Upper lobe of right lung (tissue), 1 donor: ENCODE results near the gene NUP50. TPM values are rescaled to one million over a fixed set of nuclear protein-coding genes. Genes with fewer than 3 reads are reported as not detected.

Source experiments
- ATAC-seq: fragments of 200-7000 bp; cut with Tn5 transposase; one replicate; pipeline ENCODE4 v1.9.1; 2020; ENCODE audit warnings: mild to moderate bottlenecking, moderate library complexity
- DNase-seq: peaks from one replicate; pipeline ENCODE4 v3.0.0-alpha.2; 2020
- H3K27ac ChIP-seq: fragments of 200-600 bp; one replicate; pipeline ENCODE4 v1.8.0; 2022
- H3K27me3 ChIP-seq: fragments of 200-600 bp; one replicate; pipeline ENCODE4 v1.8.0; 2022; ENCODE audit warnings: mild to moderate bottlenecking
- H3K36me3 ChIP-seq: fragments of 200-600 bp; one replicate; pipeline ENCODE4 v1.8.0; 2022
- H3K4me1 ChIP-seq: fragments of 200-600 bp; one replicate; pipeline ENCODE4 v1.8.0; 2022
- H3K4me3 ChIP-seq: fragments of 200-600 bp; one replicate; pipeline ENCODE4 v1.8.0; 2022; ENCODE audit warnings: mild to moderate bottlenecking
- H3K9me3 ChIP-seq: fragments of 200-600 bp; one replicate; pipeline ENCODE4 v1.8.0; 2022
- CTCF ChIP-seq: fragments of 200-600 bp; IDR thresholded peaks from one replicate; pipeline ENCODE4 v1.8.0; 2022; ENCODE audit warnings: antibody characterized with exemption
- intact Hi-C: fragments of 100-400 bp; cut with DNase I; formaldehyde crosslinking; loops from one replicate; pipeline ENCODE4 v1.11.0; 2022
- total RNA-seq: library from RNA; stranded (reverse); fragmentation: NEBNext Ultra II Directional; extraction: Animal tissue kit (Norgen Biotek cat#: 25700); gene quantifications from one replicate; pipeline ENCODE4 v1.2.1, GENCODE V29; 2021
- donor health status: DM: no; HTN: yes; CAD: no; lungs with severe emphysema.

Gene NUP50
- total RNA-seq, 1 donor from 2014 or later, result 51.5 TPM

- no peaks in the 10 kb centered on the region for H3K27me3 ChIP-seq
- no peak for DNase-seq
- H3K9me3 ChIP-seq, result no peaks in the 10 kb centered on the region
- H3K36me3 ChIP-seq, result peaks cover 53% of the 10 kb centered on the region
- no peak overlapping the region for H3K27ac ChIP-seq
- ATAC-seq, result no peak
- no peak for TF ChIP-seq CTCF
- no peak overlapping the region for H3K4me3 ChIP-seq
- H3K4me1 ChIP-seq, result no peaks in the 10 kb centered on the region
- intact Hi-C loops, result no loop called here
These were observed 33.3 kb downstream of the NUP50 start for GRCh38 chr22:45196926-45197605.

- no peak for DNase-seq
- no peak overlapping the region for H3K4me3 ChIP-seq
- H3K9me3 ChIP-seq, result no peaks in the 10 kb centered on the region
- ATAC-seq, result no peak
- no peak for TF ChIP-seq CTCF
- peaks cover 60% of the 10 kb centered on the region for H3K36me3 ChIP-seq
- no peaks in the 10 kb centered on the region for H3K4me1 ChIP-seq
- H3K27me3 ChIP-seq, result no peaks in the 10 kb centered on the region
- H3K27ac ChIP-seq, result no peak overlapping the region
- intact Hi-C loops, result no loop called here
These were observed 34.1 kb downstream of the NUP50 start for GRCh38 chr22:45197606-45198462.

GRCh38 chr22:45198463-45198795 lies 34.7 kb downstream of the NUP50 start:
- H3K4me1 ChIP-seq, result no peaks in the 10 kb centered on the region
- intact Hi-C loops, result no loop called here
- no peak overlapping the region for H3K4me3 ChIP-seq
- no peaks in the 10 kb centered on the region for H3K9me3 ChIP-seq
- H3K36me3 ChIP-seq, result peaks cover 66% of the 10 kb centered on the region
- H3K27me3 ChIP-seq, result no peaks in the 10 kb centered on the region
- TF ChIP-seq CTCF, result no peak
- H3K27ac ChIP-seq, result no peak overlapping the region
- DNase-seq (no peak), ATAC-seq (no peak)

- intact Hi-C loops, result no loop called here
- Histone ChIP-seq H3K9me3 (no peaks in the 10 kb centered on the region), H3K27ac (no peak overlapping the region), H3K4me1 (no peaks in the 10 kb centered on the region), H3K4me3 (no peak overlapping the region), H3K27me3 (no peaks in the 10 kb centered on the region), H3K36me3 (peaks cover 74% of the 10 kb centered on the region)
- DNase-seq, result no peak
- ATAC-seq, result no peak
- no peak for TF ChIP-seq CTCF
These were observed 36.0 kb downstream of the NUP50 start for GRCh38 chr22:45199723-45200122.

GRCh38 chr22:45200230-45200629 lies 36.5 kb downstream of the NUP50 start:
- peaks cover 73% of the 10 kb centered on the region for H3K36me3 ChIP-seq
- H3K4me3 ChIP-seq, result no peak overlapping the region
- ATAC-seq (no peak), DNase-seq (no peak)
- H3K27ac ChIP-seq, result no peak overlapping the region
- no peaks in the 10 kb centered on the region for H3K4me1 ChIP-seq
- no peaks in the 10 kb centered on the region for H3K27me3 ChIP-seq
- no peaks in the 10 kb centered on the region for H3K9me3 ChIP-seq
- no peak for TF ChIP-seq CTCF
- intact Hi-C loops, result no loop called here
